Glutamatergic neuron (in vitro differentiated cells): Measurements from ENCODE around the gene ADAR. TPM values are rescaled to one million over a fixed set of nuclear protein-coding genes. Genes with fewer than 3 reads are reported as not detected.

Experiments used
- DNase-seq: peaks from one replicate; pipeline ENCODE4 v3.0.0; 2022
- H3K27ac Mint-ChIP-seq: one replicate; pipeline ENCODE4 v1.8.0; 2020; ENCODE audit warnings: mild to moderate bottlenecking, mixed read lengths, inconsistent platforms; ENCODE audit not compliant: unreplicated experiment
- H3K27me3 Mint-ChIP-seq: one replicate; pipeline ENCODE4 v1.8.0; 2020; ENCODE audit warnings: mild to moderate bottlenecking, moderate library complexity, mixed read lengths, inconsistent platforms; ENCODE audit not compliant: unreplicated experiment
- H3K36me3 Mint-ChIP-seq: one replicate; pipeline ENCODE4 v1.8.0; 2020; ENCODE audit warnings: mild to moderate bottlenecking, mixed read lengths, inconsistent platforms; ENCODE audit not compliant: unreplicated experiment
- H3K4me1 Mint-ChIP-seq: one replicate; pipeline ENCODE4 v1.8.0; 2020; ENCODE audit warnings: mild to moderate bottlenecking, low read depth, mixed read lengths, inconsistent platforms; ENCODE audit not compliant: unreplicated experiment
- H3K4me3 Mint-ChIP-seq: one replicate; pipeline ENCODE4 v1.8.0; 2020; ENCODE audit warnings: mild to moderate bottlenecking, mixed read lengths, inconsistent platforms; ENCODE audit not compliant: unreplicated experiment
- H3K9me3 Mint-ChIP-seq: one replicate; pipeline ENCODE4 v1.8.0; 2020; ENCODE audit warnings: mild to moderate bottlenecking, moderate library complexity, mixed read lengths, inconsistent platforms; ENCODE audit not compliant: unreplicated experiment
- CTCF ChIP-seq: fragments of 200-600 bp; sonication (generic); IDR thresholded peaks from one replicate; pipeline ENCODE4 v1.5.0; 2021; ENCODE audit not compliant: partially characterized antibody, unreplicated experiment
- total RNA-seq: library from RNA; stranded (reverse); fragmentation: NEBNext Ultra II Directional; extraction: Animal tissue kit (Norgen Biotek cat#: 25700); gene quantifications from one replicate; pipeline ENCODE4 v1.2.1, GENCODE V29; 2021; ENCODE audit not compliant: unreplicated experiment

ADAR gene
- total RNA-seq, 1 donor from 2014 or later: 166 TPM

GRCh38 chr1:154567386-154568156, 40.4 kb downstream of the ADAR start, which contains the start of gene CHRNB2:
Gene CHRNB2 (plus strand): TSS chr1:154567778. CDS start chr1:154568045, 267 bp downstream.
- peak within 1 kb of the TSS; percentile 100 for H3K4me3 Mint-ChIP-seq
- H3K4me1 Mint-ChIP-seq: peaks cover 7% of the 10 kb centered on the region
- TF ChIP-seq CTCF: no peak
- peak; percentile 81 for DNase-seq
- peaks cover 11% of the 10 kb centered on the region for H3K27me3 Mint-ChIP-seq
- H3K27ac Mint-ChIP-seq: peak within 1 kb of the TSS; percentile 95
- peaks cover 8% of the 10 kb centered on the region for H3K9me3 Mint-ChIP-seq
- peaks cover 11% of the 10 kb centered on the region for H3K36me3 Mint-ChIP-seq

- no peak overlapping the region for H3K4me3 Mint-ChIP-seq
- H3K9me3 Mint-ChIP-seq: peaks cover 4% of the 10 kb centered on the region
- no peak for TF ChIP-seq CTCF
- H3K27ac Mint-ChIP-seq: no peak overlapping the region
- DNase-seq: no peak
- peaks cover 3% of the 10 kb centered on the region for H3K36me3 Mint-ChIP-seq
- H3K27me3 Mint-ChIP-seq: peaks cover 6% of the 10 kb centered on the region
- peaks cover 2% of the 10 kb centered on the region for H3K4me1 Mint-ChIP-seq
These were observed 42.1 kb downstream of the ADAR start for GRCh38 chr1:154565876-154566275.

GRCh38 chr1:154559466-154560044, 48.4 kb downstream of the ADAR start:
- H3K4me1 Mint-ChIP-seq: peaks cover 15% of the 10 kb centered on the region
- peaks cover 13% of the 10 kb centered on the region for H3K27me3 Mint-ChIP-seq
- peak overlapping the region; percentile 91 for H3K4me3 Mint-ChIP-seq
- peak; percentile 90 for TF ChIP-seq CTCF
- peak overlapping the region; percentile 96 for H3K27ac Mint-ChIP-seq
- DNase-seq: peak; percentile 86
- H3K9me3 Mint-ChIP-seq: peaks cover 11% of the 10 kb centered on the region
- H3K36me3 Mint-ChIP-seq: no peaks in the 10 kb centered on the region

GRCh38 chr1:154558720-154559465, 49.1 kb downstream of the ADAR start:
- no peak for TF ChIP-seq CTCF
- Mint-ChIP-seq H3K4me3 (peak overlapping the region; percentile 91), H3K27ac (peak overlapping the region; percentile 96), H3K4me1 (peaks cover 15% of the 10 kb centered on the region), H3K9me3 (peaks cover 11% of the 10 kb centered on the region), H3K27me3 (peaks cover 13% of the 10 kb centered on the region), H3K36me3 (no peaks in the 10 kb centered on the region)
- peak; percentile 98 for DNase-seq
